ENCODE measurements around the gene FLYWCH2. TPM values are rescaled to one million over a fixed set of nuclear protein-coding genes. Genes with fewer than 3 reads are reported as not detected.

FLYWCH2 gene
- total RNA-seq, 4 donors from 2014 or later: 19.5 to 54.5 (median 30.2) TPM

DNA sequence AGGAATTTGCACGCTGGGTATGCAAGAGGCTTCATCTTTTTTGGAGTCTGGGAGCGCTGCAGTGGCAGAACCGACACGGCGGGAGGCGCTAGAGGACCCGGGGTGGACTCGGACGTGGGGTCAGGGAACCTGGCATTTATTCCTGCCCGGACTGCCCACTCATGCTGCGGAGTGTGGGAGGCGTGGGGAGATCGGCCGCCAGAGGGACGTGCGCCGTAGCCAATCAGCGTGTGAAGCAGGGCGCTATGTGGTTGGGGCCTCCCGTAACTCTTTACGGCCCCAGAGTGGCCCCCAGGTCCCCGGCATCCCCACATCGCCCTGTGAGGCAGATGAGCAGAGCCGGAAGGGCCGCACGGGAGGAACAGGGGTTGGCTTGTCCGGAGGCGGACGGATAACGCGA lies 11.2 kb downstream of the FLYWCH2 start:
- DNase-seq (no peak), ATAC-seq (no peak)
- Histone ChIP-seq H3K4me1 (peaks cover 3 to 5% of the 10 kb centered on the region in 2 donors), H3K4me3 (no peak overlapping the region), H3K36me3 (peaks cover 0 to 6% of the 10 kb centered on the region in 2 donors), H3K27ac (no peak overlapping the region), H3K27me3 (no peaks in the 10 kb centered on the region), H3K9me3 (no peaks in the 10 kb centered on the region)
- in situ Hi-C loops (cut with MboI; ENCODE audit: low sequenced_read_pairs in 4 of 4) (no loop called here), intact Hi-C loops (cut with DNase I; ENCODE audit: low total_unique reads) (no loop called here)
- no peak for TF ChIP-seq POLR2A (IDR thresholded peaks at IDR 0.05)
- TF ChIP-seq, protein P1, sequence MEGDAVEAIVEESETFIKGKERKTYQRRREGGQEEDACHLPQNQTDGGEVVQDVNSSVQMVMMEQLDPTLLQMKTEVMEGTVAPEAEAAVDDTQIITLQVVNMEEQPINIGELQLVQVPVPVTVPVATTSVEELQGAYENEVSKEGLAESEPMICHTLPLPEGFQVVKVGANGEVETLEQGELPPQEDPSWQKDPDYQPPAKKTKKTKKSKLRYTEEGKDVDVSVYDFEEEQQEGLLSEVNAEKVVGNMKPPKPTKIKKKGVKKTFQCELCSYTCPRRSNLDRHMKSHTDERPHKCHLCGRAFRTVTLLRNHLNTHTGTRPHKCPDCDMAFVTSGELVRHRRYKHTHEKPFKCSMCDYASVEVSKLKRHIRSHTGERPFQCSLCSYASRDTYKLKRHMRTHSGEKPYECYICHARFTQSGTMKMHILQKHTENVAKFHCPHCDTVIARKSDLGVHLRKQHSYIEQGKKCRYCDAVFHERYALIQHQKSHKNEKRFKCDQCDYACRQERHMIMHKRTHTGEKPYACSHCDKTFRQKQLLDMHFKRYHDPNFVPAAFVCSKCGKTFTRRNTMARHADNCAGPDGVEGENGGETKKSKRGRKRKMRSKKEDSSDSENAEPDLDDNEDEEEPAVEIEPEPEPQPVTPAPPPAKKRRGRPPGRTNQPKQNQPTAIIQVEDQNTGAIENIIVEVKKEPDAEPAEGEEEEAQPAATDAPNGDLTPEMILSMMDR (IDR thresholded peaks at IDR 0.05 in 4 of 5, conservative IDR thresholded peaks at IDR 0.05 in 1 of 5): no peak

DNA sequence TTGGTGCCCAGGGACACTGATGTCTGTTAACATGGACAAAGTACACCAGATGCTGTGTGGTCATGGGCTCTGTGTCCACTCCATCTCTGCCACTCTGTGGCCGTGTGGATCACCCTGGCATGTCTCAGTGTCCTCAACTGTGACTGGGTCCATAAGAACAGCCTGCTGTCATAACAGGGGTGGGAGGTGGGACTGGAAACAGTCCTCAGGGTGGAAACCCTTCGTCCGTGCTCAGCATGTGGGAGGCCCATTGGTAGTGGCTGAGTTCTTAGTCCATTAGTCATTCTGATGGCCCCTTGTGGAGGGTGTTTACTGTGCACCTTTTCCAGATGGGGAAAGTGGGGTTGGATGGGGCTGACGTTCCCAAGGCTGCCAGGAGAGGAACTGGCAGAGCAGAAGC lies 12.8 kb downstream of the FLYWCH2 start:
- H3K27me3 ChIP-seq: no peaks in the 10 kb centered on the region
- H3K27ac ChIP-seq: no peak overlapping the region
- no peak overlapping the region for H3K4me3 ChIP-seq
- H3K9me3 ChIP-seq: no peaks in the 10 kb centered on the region
- DNase-seq: no peak
- H3K4me1 ChIP-seq: peaks cover 3 to 5% of the 10 kb centered on the region in 2 donors
- intact Hi-C loops (cut with DNase I; ENCODE audit: low total_unique reads) (no loop called here), in situ Hi-C loops (cut with MboI; ENCODE audit: low sequenced_read_pairs in 4 of 4) (no loop called here)
- ATAC-seq: no peak
- TF ChIP-seq, protein P1 (IDR thresholded peaks at IDR 0.05 in 4 of 5, conservative IDR thresholded peaks at IDR 0.05 in 1 of 5): no peak
- TF ChIP-seq POLR2A (IDR thresholded peaks at IDR 0.05): no peak
- peaks cover 0 to 6% of the 10 kb centered on the region in 2 donors for H3K36me3 ChIP-seq

DNA sequence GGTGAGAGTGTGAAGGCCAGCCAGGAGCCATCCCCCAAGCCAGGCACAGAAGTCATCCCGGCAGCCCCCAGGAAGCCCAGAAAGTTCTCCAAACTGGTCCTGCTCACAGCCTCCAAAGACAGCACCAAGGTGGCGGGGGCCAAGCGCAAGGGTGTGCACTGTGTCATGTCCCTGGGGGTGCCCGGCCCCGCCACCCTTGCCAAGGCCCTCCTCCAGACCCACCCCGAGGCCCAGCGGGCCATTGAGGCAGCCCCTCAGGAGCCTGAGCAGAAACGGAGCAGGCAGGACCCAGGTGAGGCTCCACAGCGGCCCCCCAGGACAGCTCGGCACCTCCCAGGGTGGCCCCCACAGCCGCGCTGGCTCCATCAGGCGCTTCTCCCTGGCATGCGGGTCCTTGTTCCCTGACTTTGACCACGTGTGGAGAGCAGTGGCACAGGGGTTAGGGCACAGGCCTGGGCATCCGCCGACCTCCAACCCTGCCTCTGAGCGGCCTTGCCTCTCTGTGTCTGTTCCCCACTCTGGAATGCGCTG lies 13.5 kb downstream of the FLYWCH2 start:
- DNase-seq: no peak
- H3K27me3 ChIP-seq: no peaks in the 10 kb centered on the region
- TF ChIP-seq, protein P1 (IDR thresholded peaks at IDR 0.05 in 4 of 5, conservative IDR thresholded peaks at IDR 0.05 in 1 of 5): no peak
- TF ChIP-seq POLR2A (IDR thresholded peaks at IDR 0.05): no peak
- in situ Hi-C loops (cut with MboI; ENCODE audit: low sequenced_read_pairs in 4 of 4) (no loop called here), intact Hi-C loops (cut with DNase I; ENCODE audit: low total_unique reads) (no loop called here)
- peaks cover 0 to 6% of the 10 kb centered on the region in 2 donors for H3K36me3 ChIP-seq
- peaks cover 0 to 3% of the 10 kb centered on the region in 2 donors for H3K4me1 ChIP-seq
- ATAC-seq: no peak
- no peak overlapping the region for H3K27ac ChIP-seq
- no peak overlapping the region for H3K4me3 ChIP-seq
- no peaks in the 10 kb centered on the region for H3K9me3 ChIP-seq

DNA sequence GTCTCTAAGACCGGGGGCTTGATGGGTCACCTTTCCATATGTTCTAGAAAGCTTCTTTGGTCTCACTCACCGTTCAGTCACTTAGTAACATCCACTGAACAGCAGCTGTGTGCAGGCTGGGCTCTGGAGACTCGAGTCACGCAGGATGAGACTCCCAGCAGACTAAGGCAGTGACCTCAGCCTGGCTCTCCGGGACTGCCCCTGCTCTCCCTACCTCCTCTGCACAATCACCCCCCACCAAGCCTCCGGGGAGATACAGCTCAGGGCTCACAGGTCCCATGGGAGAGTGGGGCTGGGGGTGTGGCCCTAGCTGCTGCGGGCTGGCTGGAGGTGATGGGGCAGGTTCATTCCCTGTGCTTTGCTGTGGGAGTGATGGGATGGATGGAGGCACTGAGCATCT lies 14.1 kb downstream of the FLYWCH2 start:
- DNase-seq (no peak), ATAC-seq (no peak)
- Histone ChIP-seq H3K36me3 (peaks cover 0 to 6% of the 10 kb centered on the region in 2 donors), H3K27ac (no peak overlapping the region), H3K9me3 (no peaks in the 10 kb centered on the region), H3K4me1 (no peaks in the 10 kb centered on the region), H3K4me3 (no peak overlapping the region), H3K27me3 (no peaks in the 10 kb centered on the region)
- TF ChIP-seq, protein P1 (IDR thresholded peaks at IDR 0.05 in 4 of 5, conservative IDR thresholded peaks at IDR 0.05 in 1 of 5): no peak
- TF ChIP-seq POLR2A (IDR thresholded peaks at IDR 0.05): no peak
- in situ Hi-C loops (cut with MboI; ENCODE audit: low sequenced_read_pairs in 4 of 4): no loop called here
- intact Hi-C loops (cut with DNase I; ENCODE audit: low total_unique reads): no loop called here
